NT2/D1 (cell line): ENCODE data around the gene COL2A1.

Experiments
- DNase-seq: peaks from one replicate; pipeline ENCODE4 v3.0.0-alpha.2; 2011; ENCODE audit warnings: low read depth, low spot score
- H3K27me3 ChIP-seq: 2 replicates; pipeline ENCODE4 v1.6.0; 2011; ENCODE audit warnings: mild to moderate bottlenecking; ENCODE audit not compliant: insufficient read length, insufficient read depth
- H3K36me3 ChIP-seq: 2 replicates; pipeline ENCODE4 v1.6.1; 2011; ENCODE audit warnings: mild to moderate bottlenecking, low read length, mixed read lengths; ENCODE audit not compliant: insufficient read depth, insufficient read length
- H3K4me1 ChIP-seq: 2 replicates; pipeline ENCODE4 v1.5.1; 2011; ENCODE audit not compliant: insufficient read depth, insufficient read length
- H3K4me3 ChIP-seq: 2 replicates; pipeline ENCODE4 v1.5.1; 2011; ENCODE audit warnings: low read depth; ENCODE audit not compliant: insufficient read length
- H3K9ac ChIP-seq: 2 replicates; pipeline ENCODE4 v1.6.0; 2011; ENCODE audit warnings: low read depth; ENCODE audit not compliant: insufficient read length
- H3K9me3 ChIP-seq: 2 replicates; pipeline ENCODE4 v1.5.1; 2011; ENCODE audit warnings: mild to moderate bottlenecking, low read length; ENCODE audit not compliant: insufficient read depth
- SUZ12 ChIP-seq: IDR thresholded peaks from 2 replicates; pipeline ENCODE4 v1.6.1; 2011; ENCODE audit not compliant: insufficient read length, insufficient read depth; ENCODE audit errors: extremely low read depth
- YY1 ChIP-seq: IDR thresholded peaks from 2 replicates; pipeline ENCODE4 v1.6.1; 2011; ENCODE audit not compliant: insufficient read length, insufficient read depth
- ZNF274 ChIP-seq: IDR thresholded peaks from 2 replicates; pipeline ENCODE4 v1.6.1; 2011; ENCODE audit warnings: mild to moderate bottlenecking, low read depth, low read length

Gene COL2A1

GRCh38 chr12:48009471-48009870 lies 5.2 kb upstream of the COL2A1 start:
- H3K9me3 ChIP-seq: no peaks in the 10 kb centered on the region
- H3K4me3 ChIP-seq: no peak overlapping the region
- no peak for TF ChIP-seq ZNF274
- no peak for TF ChIP-seq YY1
- no peak for TF ChIP-seq SUZ12
- peaks cover 99% of the 10 kb centered on the region for H3K27me3 ChIP-seq
- no peaks in the 10 kb centered on the region for H3K36me3 ChIP-seq
- DNase-seq: no peak
- H3K9ac ChIP-seq: no peak overlapping the region
- peaks cover 9% of the 10 kb centered on the region for H3K4me1 ChIP-seq

GRCh38 chr12:48008950-48009349 lies 4.7 kb upstream of the COL2A1 start:
- H3K4me3 ChIP-seq: no peak overlapping the region
- H3K4me1 ChIP-seq: peaks cover 9% of the 10 kb centered on the region
- H3K27me3 ChIP-seq: peaks cover 99% of the 10 kb centered on the region
- no peaks in the 10 kb centered on the region for H3K36me3 ChIP-seq
- no peaks in the 10 kb centered on the region for H3K9me3 ChIP-seq
- no peak for DNase-seq
- H3K9ac ChIP-seq: no peak overlapping the region
- TF ChIP-seq SUZ12: no peak

- H3K27me3 ChIP-seq: peaks cover 99% of the 10 kb centered on the region
Observed at GRCh38 chr12:48008349-48008748, 4.1 kb upstream of the COL2A1 start.

GRCh38 chr12:48007206-48007605 lies 2.9 kb upstream of the COL2A1 start:
- no peak overlapping the region for H3K4me3 ChIP-seq
- TF ChIP-seq YY1: no peak
- no peak for TF ChIP-seq SUZ12
- TF ChIP-seq ZNF274: no peak
- no peaks in the 10 kb centered on the region for H3K36me3 ChIP-seq
- peaks cover 19% of the 10 kb centered on the region for H3K4me1 ChIP-seq
- H3K9ac ChIP-seq: no peak overlapping the region
- peaks cover 99% of the 10 kb centered on the region for H3K27me3 ChIP-seq
- DNase-seq: no peak
- no peaks in the 10 kb centered on the region for H3K9me3 ChIP-seq

More at GRCh38 chr12:48008349-48008748, 4.1 kb upstream of the COL2A1 start:
- H3K36me3 ChIP-seq: no peaks in the 10 kb centered on the region
- no peak for DNase-seq
- TF ChIP-seq YY1 (no peak), SUZ12 (no peak), ZNF274 (no peak)
- H3K9ac ChIP-seq: no peak overlapping the region
- H3K4me1 ChIP-seq: peaks cover 15% of the 10 kb centered on the region
- no peak overlapping the region for H3K4me3 ChIP-seq
- no peaks in the 10 kb centered on the region for H3K9me3 ChIP-seq

- no peaks in the 10 kb centered on the region for H3K36me3 ChIP-seq
- peak overlapping the region; percentile 62 for H3K9ac ChIP-seq
- H3K4me3 ChIP-seq: no peak overlapping the region
- peaks cover 19% of the 10 kb centered on the region for H3K4me1 ChIP-seq
- H3K9me3 ChIP-seq: no peaks in the 10 kb centered on the region
- DNase-seq: no peak
- no peak for TF ChIP-seq SUZ12
- TF ChIP-seq ZNF274: no peak
- TF ChIP-seq YY1: no peak
- peaks cover 87% of the 10 kb centered on the region for H3K27me3 ChIP-seq
Observed at GRCh38 chr12:48005750-48006021, 1.4 kb upstream of the COL2A1 start.

- Histone ChIP-seq H3K9ac (peak overlapping the region; percentile 62), H3K9me3 (no peaks in the 10 kb centered on the region), H3K27me3 (peaks cover 87% of the 10 kb centered on the region), H3K36me3 (no peaks in the 10 kb centered on the region), H3K4me1 (peaks cover 19% of the 10 kb centered on the region), H3K4me3 (peak overlapping the region; percentile 26)
- TF ChIP-seq ZNF274: no peak
- no peak for TF ChIP-seq YY1
- TF ChIP-seq SUZ12: peak; percentile 46
- DNase-seq: no peak
Observed at GRCh38 chr12:48005001-48005749, 899 bp upstream of the COL2A1 start.

- DNase-seq: no peak
- peaks cover 23% of the 10 kb centered on the region for H3K4me1 ChIP-seq
- peak overlapping the region; percentile 26 for H3K4me3 ChIP-seq
- peaks cover 87% of the 10 kb centered on the region for H3K27me3 ChIP-seq
- no peaks in the 10 kb centered on the region for H3K36me3 ChIP-seq
- no peak for TF ChIP-seq ZNF274
- TF ChIP-seq YY1: no peak
- TF ChIP-seq SUZ12: no peak
- H3K9me3 ChIP-seq: no peaks in the 10 kb centered on the region
- peak overlapping the region; percentile 27 for H3K9ac ChIP-seq
Observed at GRCh38 chr12:48003226-48004052, 837 bp downstream of the COL2A1 start.
